Neural cell (in vitro differentiated cells): ENCODE data around the gene RBM17.

Source experiments
- EP300 ChIP-seq: fragments of 450-650 bp; conservative IDR thresholded peaks from 2 replicates; pipeline ENCODE4 v1.6.1; 2014; ENCODE audit warnings: antibody characterized with exemption, mild to moderate bottlenecking, moderate library complexity; ENCODE audit not compliant: poor library complexity, severe bottlenecking
- EZH2 ChIP-seq: fragments of 200-600, 300-800 bp; shearing (Covaris generic), sonication (generic); IDR thresholded peaks from 2 replicates; pipeline ENCODE4 v1.6.1; 2014; ENCODE audit warnings: antibody characterized with exemption, low read length, borderline replicate concordance, mild to moderate bottlenecking; ENCODE audit not compliant: insufficient read depth, poor library complexity, severe bottlenecking
- TAF1 ChIP-seq: IDR thresholded peaks from 2 replicates; pipeline ENCODE4 v1.6.1; 2012; ENCODE audit warnings: low read depth
- TF ChIP-seq, protein P1 (sequence below): fragments of 450-650 bp; IDR thresholded peaks from 2 replicates; pipeline ENCODE4 v1.5.1; 2014; ENCODE audit warnings: antibody characterized with exemption, mild to moderate bottlenecking, moderate library complexity; ENCODE audit not compliant: poor library complexity, severe bottlenecking

DNA sequence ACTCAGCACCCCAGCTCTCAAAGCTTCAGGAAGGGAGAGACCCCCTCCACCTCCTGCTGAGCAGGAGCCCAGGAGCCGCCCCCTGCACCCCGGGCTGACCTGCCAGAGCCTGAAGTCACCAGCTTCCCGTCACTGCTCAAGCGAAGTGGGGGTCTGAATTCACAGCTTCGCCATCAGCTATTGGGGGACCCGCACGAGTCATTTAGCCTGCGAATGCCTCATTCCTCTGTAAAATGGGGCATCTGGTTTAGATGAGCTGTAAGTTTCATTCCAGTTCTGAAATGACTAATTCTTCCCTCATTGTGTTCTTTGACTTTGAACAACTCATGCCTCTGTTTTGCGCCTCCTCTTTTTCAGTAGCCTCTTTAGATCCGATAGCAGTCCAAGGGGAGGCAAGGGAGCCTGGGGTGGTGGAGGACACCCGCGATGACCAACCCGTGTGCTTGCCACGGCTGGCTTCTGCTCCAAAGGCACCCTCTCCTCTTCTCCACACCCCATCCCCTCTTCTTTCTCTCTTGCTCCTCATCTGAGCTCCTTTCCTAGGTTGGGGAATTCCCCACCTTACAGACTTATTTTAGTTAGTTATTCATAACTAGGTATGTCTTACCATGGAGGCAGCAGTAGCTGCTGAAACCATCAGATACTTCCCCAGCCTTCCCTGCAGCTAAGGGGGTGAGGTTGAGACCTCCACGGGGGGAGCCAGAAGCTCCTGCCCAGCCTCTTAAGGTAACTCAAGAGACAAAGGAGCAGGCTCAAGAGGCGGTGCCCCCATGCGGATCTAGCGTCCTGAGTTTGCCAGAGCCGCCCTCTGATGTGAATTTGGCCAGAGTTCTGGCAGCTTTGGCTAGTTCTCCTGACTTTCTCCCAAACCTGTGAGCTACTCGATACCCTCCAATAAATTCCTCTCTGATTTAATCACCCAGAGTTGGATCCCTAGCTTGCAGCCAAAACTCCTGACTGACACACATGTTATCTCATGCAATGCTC is 47.7 kb downstream of the RBM17 start:
- TF ChIP-seq TAF1 (no peak), EZH2 (no peak), EP300 (no peak)
- TF ChIP-seq, protein P1, sequence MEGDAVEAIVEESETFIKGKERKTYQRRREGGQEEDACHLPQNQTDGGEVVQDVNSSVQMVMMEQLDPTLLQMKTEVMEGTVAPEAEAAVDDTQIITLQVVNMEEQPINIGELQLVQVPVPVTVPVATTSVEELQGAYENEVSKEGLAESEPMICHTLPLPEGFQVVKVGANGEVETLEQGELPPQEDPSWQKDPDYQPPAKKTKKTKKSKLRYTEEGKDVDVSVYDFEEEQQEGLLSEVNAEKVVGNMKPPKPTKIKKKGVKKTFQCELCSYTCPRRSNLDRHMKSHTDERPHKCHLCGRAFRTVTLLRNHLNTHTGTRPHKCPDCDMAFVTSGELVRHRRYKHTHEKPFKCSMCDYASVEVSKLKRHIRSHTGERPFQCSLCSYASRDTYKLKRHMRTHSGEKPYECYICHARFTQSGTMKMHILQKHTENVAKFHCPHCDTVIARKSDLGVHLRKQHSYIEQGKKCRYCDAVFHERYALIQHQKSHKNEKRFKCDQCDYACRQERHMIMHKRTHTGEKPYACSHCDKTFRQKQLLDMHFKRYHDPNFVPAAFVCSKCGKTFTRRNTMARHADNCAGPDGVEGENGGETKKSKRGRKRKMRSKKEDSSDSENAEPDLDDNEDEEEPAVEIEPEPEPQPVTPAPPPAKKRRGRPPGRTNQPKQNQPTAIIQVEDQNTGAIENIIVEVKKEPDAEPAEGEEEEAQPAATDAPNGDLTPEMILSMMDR: no peak
